Measurements from ENCODE around the gene DSPP.

DNA sequence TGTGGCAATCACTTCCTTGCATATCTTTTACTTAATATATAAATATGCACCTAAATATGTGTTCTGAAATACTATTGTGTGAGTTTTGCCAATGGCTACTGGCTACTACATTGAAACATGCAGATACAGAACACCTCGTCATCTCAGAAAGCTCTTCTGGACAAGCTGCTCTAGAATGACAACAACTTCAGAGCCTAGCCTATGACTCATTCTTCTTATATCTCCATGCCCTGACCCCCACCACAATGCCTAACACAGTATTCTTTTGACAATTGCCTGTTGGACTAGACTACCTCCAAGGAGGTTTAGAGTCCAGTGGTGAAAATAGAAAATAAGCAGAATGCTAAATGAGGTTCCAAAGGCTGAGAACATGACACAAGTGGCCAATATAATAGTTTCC lies 24.1 kb downstream of the DSPP start:
- TF ChIP-seq ARNTL (CRISPR knock-in tag; IDR thresholded peaks at IDR 0.05; ENCODE audit: borderline replicate concordance, low read depth): no peak
- TF ChIP-seq, protein P1, sequence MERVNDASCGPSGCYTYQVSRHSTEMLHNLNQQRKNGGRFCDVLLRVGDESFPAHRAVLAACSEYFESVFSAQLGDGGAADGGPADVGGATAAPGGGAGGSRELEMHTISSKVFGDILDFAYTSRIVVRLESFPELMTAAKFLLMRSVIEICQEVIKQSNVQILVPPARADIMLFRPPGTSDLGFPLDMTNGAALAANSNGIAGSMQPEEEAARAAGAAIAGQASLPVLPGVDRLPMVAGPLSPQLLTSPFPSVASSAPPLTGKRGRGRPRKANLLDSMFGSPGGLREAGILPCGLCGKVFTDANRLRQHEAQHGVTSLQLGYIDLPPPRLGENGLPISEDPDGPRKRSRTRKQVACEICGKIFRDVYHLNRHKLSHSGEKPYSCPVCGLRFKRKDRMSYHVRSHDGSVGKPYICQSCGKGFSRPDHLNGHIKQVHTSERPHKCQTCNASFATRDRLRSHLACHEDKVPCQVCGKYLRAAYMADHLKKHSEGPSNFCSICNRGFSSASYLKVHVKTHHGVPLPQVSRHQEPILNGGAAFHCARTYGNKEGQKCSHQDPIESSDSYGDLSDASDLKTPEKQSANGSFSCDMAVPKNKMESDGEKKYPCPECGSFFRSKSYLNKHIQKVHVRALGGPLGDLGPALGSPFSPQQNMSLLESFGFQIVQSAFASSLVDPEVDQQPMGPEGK (CRISPR knock-in tag; IDR thresholded peaks at IDR 0.05; ENCODE audit: borderline replicate concordance): no peak
- TF ChIP-seq ZFP30 (CRISPR knock-in tag; IDR thresholded peaks at IDR 0.05): no peak

All from SK-N-SH treated with all-trans-retinoic acid at 6 μM for 48 hours (cell line).